Loucy (cell line): ENCODE measurements around the gene MMP14.

ENCODE experiments used
- H2AFZ ChIP-seq: fragments of 200-600 bp; sonication (generic); 2 replicates; pipeline ENCODE4 v1.6.0; 2016; ENCODE audit warnings: antibody characterized with exemption, mild to moderate bottlenecking, low read length, moderate library complexity
- H3F3A ChIP-seq: fragments of 200-600 bp; 2 replicates; pipeline ENCODE4 v1.6.0; 2016; ENCODE audit warnings: antibody characterized with exemption, low read depth, mild to moderate bottlenecking
- H3K27me3 ChIP-seq: fragments of 200-600 bp; sonication (generic); 2 replicates; pipeline ENCODE4 v1.6.1; 2014; ENCODE audit warnings: low read length, mild to moderate bottlenecking; ENCODE audit not compliant: insufficient read depth, poor library complexity, severe bottlenecking
- H3K36me3 ChIP-seq: fragments of 200-600 bp; sonication (generic); 2 replicates; pipeline ENCODE4 v1.6.1; 2016; ENCODE audit warnings: low read length; ENCODE audit not compliant: insufficient read depth
- H3K4me1 ChIP-seq: fragments of 200-600 bp; sonication (generic); 2 replicates; pipeline ENCODE4 v1.5.1; 2014; ENCODE audit warnings: low read length, mild to moderate bottlenecking; ENCODE audit not compliant: insufficient read depth, poor library complexity, severe bottlenecking
- H3K4me2 ChIP-seq: fragments of 200-600 bp; sonication (generic); 2 replicates; pipeline ENCODE4 v1.6.0; 2014; ENCODE audit warnings: antibody characterized with exemption, low read length, low read depth, mild to moderate bottlenecking; ENCODE audit not compliant: poor library complexity, severe bottlenecking
- H3K4me3 ChIP-seq: fragments of 200-600 bp; sonication (generic); 2 replicates; pipeline ENCODE4 v1.5.1; 2014; ENCODE audit warnings: low read length, mild to moderate bottlenecking, mixed read lengths; ENCODE audit not compliant: poor library complexity, severe bottlenecking
- H3K79me2 ChIP-seq: fragments of 200-600 bp; sonication (generic); 2 replicates; pipeline ENCODE4 v1.6.1; 2014; ENCODE audit warnings: low read length; ENCODE audit not compliant: insufficient read depth
- H3K9ac ChIP-seq: fragments of 200-600 bp; sonication (generic); 2 replicates; pipeline ENCODE4 v1.6.0; 2014; ENCODE audit warnings: mild to moderate bottlenecking, low read depth, low read length, moderate library complexity; ENCODE audit not compliant: poor library complexity, severe bottlenecking
- H3K9me2 ChIP-seq: fragments of 200-600 bp; sonication (generic); replicated peaks from 2 replicates; pipeline ENCODE4 v1.6.1; 2016; ENCODE audit warnings: low read depth, low read length, mixed read lengths
- H3K9me3 ChIP-seq: fragments of 200-600 bp; sonication (generic); 2 replicates; pipeline ENCODE4 v1.6.1; 2014; ENCODE audit warnings: mild to moderate bottlenecking, antibody characterized with exemption, low read length, low read depth; ENCODE audit not compliant: insufficient read depth
- H4K20me1 ChIP-seq: fragments of 200-600 bp; sonication (generic); 2 replicates; pipeline ENCODE4 v1.6.0; 2014; ENCODE audit warnings: antibody characterized with exemption, low read length, mild to moderate bottlenecking; ENCODE audit not compliant: insufficient read depth, poor library complexity, severe bottlenecking
- EZH2phosphoT487 ChIP-seq: fragments of 200-600 bp; IDR thresholded peaks from 2 replicates; pipeline ENCODE4 v1.6.1; 2018; ENCODE audit warnings: antibody characterized with exemption, mild to moderate bottlenecking, moderate library complexity, borderline replicate concordance
- TF ChIP-seq, protein P1 (sequence below): fragments of 200-600 bp; sonication (generic); conservative IDR thresholded peaks from 2 replicates; pipeline ENCODE4 v1.5.1; 2014; ENCODE audit warnings: mild to moderate bottlenecking, antibody characterized with exemption, low read length

Gene MMP14

DNA sequence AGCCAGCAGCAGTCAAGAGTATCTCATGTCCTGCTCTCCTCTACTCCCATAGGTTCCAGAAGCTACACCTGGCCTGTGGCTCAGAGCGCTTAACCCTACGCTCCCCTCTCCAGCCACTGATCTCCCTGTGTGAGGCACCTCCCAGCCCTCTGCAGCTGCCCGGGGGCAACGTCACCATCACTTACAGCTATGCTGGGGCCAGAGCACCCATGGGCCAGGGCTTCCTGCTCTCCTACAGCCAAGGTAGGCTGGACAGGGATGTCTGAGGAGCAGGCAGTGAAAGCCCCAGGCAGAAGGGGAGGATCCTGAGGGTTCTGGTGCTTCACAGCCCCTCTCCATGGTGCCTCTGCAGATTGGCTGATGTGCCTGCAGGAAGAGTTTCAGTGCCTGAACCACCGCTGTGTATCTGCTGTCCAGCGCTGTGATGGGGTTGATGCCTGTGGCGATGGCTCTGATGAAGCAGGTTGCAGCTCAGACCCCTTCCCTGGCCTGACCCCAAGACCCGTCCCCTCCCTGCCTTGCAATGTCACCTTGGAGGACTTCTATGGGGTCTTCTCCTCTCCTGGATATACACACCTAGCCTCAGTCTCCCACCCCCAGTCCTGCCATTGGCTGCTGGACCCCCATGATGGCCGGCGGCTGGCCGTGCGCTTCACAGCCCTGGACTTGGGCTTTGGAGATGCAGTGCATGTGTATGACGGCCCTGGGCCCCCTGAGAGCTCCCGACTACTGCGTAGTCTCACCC is 38.8 kb downstream of the MMP14 start:
- no peak overlapping the region for H2AFZ ChIP-seq
- H3K4me1 ChIP-seq: peaks cover 13% of the 10 kb centered on the region
- H3K9me3 ChIP-seq: no peaks in the 10 kb centered on the region
- no peaks in the 10 kb centered on the region for H3K9me2 ChIP-seq
- no peaks in the 10 kb centered on the region for H4K20me1 ChIP-seq
- no peak overlapping the region for H3K4me3 ChIP-seq
- peaks cover 4% of the 10 kb centered on the region; the same call in 1 of the 2 replicates for H3F3A ChIP-seq
- H3K4me2 ChIP-seq: no peak overlapping the region
- H3K27me3 ChIP-seq: no peaks in the 10 kb centered on the region
- TF ChIP-seq, protein P1, sequence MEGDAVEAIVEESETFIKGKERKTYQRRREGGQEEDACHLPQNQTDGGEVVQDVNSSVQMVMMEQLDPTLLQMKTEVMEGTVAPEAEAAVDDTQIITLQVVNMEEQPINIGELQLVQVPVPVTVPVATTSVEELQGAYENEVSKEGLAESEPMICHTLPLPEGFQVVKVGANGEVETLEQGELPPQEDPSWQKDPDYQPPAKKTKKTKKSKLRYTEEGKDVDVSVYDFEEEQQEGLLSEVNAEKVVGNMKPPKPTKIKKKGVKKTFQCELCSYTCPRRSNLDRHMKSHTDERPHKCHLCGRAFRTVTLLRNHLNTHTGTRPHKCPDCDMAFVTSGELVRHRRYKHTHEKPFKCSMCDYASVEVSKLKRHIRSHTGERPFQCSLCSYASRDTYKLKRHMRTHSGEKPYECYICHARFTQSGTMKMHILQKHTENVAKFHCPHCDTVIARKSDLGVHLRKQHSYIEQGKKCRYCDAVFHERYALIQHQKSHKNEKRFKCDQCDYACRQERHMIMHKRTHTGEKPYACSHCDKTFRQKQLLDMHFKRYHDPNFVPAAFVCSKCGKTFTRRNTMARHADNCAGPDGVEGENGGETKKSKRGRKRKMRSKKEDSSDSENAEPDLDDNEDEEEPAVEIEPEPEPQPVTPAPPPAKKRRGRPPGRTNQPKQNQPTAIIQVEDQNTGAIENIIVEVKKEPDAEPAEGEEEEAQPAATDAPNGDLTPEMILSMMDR: no peak
- TF ChIP-seq EZH2phosphoT487: no peak
- peaks cover 3% of the 10 kb centered on the region; the same call in 1 of the 2 replicates for H3K79me2 ChIP-seq
- peaks cover 14% of the 10 kb centered on the region; the same call in 1 of the 2 replicates for H3K36me3 ChIP-seq
- H3K9ac ChIP-seq: no peak overlapping the region

DNA sequence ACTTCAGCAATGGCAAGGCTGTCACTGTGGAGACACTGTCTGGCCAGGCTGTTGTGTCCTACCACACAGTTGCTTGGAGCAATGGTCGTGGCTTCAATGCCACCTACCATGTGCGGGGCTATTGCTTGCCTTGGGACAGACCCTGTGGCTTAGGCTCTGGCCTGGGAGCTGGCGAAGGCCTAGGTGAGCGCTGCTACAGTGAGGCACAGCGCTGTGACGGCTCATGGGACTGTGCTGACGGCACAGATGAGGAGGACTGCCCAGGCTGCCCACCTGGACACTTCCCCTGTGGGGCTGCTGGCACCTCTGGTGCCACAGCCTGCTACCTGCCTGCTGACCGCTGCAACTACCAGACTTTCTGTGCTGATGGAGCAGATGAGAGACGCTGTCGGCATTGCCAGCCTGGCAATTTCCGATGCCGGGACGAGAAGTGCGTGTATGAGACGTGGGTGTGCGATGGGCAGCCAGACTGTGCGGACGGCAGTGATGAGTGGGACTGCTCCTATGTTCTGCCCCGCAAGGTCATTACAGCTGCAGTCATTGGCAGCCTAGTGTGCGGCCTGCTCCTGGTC is 39.4 kb downstream of the MMP14 start:
- no peak overlapping the region for H2AFZ ChIP-seq
- TF ChIP-seq, protein P1: no peak
- no peak for TF ChIP-seq EZH2phosphoT487
- no peak overlapping the region for H3K4me3 ChIP-seq
- no peaks in the 10 kb centered on the region for H4K20me1 ChIP-seq
- H3K9ac ChIP-seq: no peak overlapping the region
- H3K4me2 ChIP-seq: no peak overlapping the region
- peaks cover 4% of the 10 kb centered on the region; the same call in 1 of the 2 replicates for H3F3A ChIP-seq
- H3K79me2 ChIP-seq: peaks cover 3% of the 10 kb centered on the region; the same call in 1 of the 2 replicates
- H3K9me3 ChIP-seq: no peaks in the 10 kb centered on the region
- H3K9me2 ChIP-seq: no peaks in the 10 kb centered on the region
- no peaks in the 10 kb centered on the region for H3K27me3 ChIP-seq
- H3K36me3 ChIP-seq: peaks cover 14% of the 10 kb centered on the region; the same call in 1 of the 2 replicates
- H3K4me1 ChIP-seq: peaks cover 8% of the 10 kb centered on the region

DNA sequence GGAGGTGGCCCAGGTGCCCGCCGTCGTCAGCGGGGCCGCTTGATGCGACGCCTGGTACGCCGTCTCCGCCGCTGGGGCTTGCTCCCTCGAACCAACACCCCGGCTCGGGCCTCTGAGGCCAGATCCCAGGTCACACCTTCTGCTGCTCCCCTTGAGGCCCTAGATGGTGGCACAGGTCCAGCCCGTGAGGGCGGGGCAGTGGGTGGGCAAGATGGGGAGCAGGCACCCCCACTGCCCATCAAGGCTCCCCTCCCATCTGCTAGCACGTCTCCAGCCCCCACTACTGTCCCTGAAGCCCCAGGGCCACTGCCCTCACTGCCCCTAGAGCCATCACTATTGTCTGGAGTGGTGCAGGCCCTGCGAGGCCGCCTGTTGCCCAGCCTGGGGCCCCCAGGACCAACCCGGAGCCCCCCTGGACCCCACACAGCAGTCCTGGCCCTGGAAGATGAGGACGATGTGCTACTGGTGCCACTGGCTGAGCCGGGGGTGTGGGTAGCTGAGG is 40.7 kb downstream of the MMP14 start:
- TF ChIP-seq, protein P1: no peak
- TF ChIP-seq EZH2phosphoT487: no peak
- Histone ChIP-seq H3K4me1 (peaks cover 8% of the 10 kb centered on the region), H3K9ac (no peak overlapping the region), H3F3A (no peaks in the 10 kb centered on the region), H4K20me1 (no peaks in the 10 kb centered on the region), H3K4me2 (no peak overlapping the region), H3K4me3 (no peak overlapping the region), H3K9me3 (no peaks in the 10 kb centered on the region), H3K79me2 (peaks cover 2% of the 10 kb centered on the region; the same call in 1 of the 2 replicates), H3K9me2 (no peaks in the 10 kb centered on the region), H3K36me3 (peaks cover 14% of the 10 kb centered on the region; the same call in 1 of the 2 replicates), H2AFZ (no peak overlapping the region), H3K27me3 (no peaks in the 10 kb centered on the region)
